Sigmoid colon (tissue), 7 donors: ENCODE data around the gene GATA5. TPM values are rescaled to one million over a fixed set of nuclear protein-coding genes. Genes with fewer than 3 reads are reported as not detected.
A peak's percentile ranks its signal among the peaks of the same experiment; 100 is the strongest.

Source experiments
- DNase-seq: peaks from one replicate; pipeline ENCODE4 v3.0.0-alpha.2; 2019
- H3K27ac ChIP-seq, 4 donors: fragments of 200-600 bp; sonication (generic); one replicate each; pipeline ENCODE4 v1.5.1; 2016 to 2019; ENCODE audit warnings: mild to moderate bottlenecking in 1 of 4
- H3K27me3 ChIP-seq, 3 donors: fragments of 200-600 bp; sonication (generic); one replicate each; pipeline ENCODE4 v1.5.1; 2019; ENCODE audit warnings: mild to moderate bottlenecking in 1 of 3
- H3K36me3 ChIP-seq, 4 donors: fragments of 200-600 bp; sonication (generic); one replicate each; pipeline ENCODE4 v1.5.1; 2016 to 2019
- H3K4me1 ChIP-seq, 4 donors: fragments of 200-600 bp; sonication (generic); one replicate each; pipeline ENCODE4 v1.5.1; 2017 to 2019
- H3K4me3 ChIP-seq, 4 donors: fragments of 200-600 bp; sonication (generic); one replicate each; pipeline ENCODE4 v1.5.1; 2017 to 2019; ENCODE audit warnings: mild to moderate bottlenecking in 2 of 4, moderate library complexity in 1 of 4
- H3K9me3 ChIP-seq, 4 donors: fragments of 200-600 bp in 3 of 4; sonication (generic) in 3 of 4; one replicate each; pipeline versions ENCODE4 v1.5.1 to v1.6.1; 2013 to 2019
- CTCF ChIP-seq, 4 experiments: fragments of 450-650 bp in 3 of 4; fragments of 200-600 bp in 1 of 4; IDR thresholded peaks; one replicate each; pipeline ENCODE4 v1.5.1; 2016 to 2019; ENCODE audit warnings: antibody characterized with exemption in 4 of 4, mild to moderate bottlenecking in 3 of 4, moderate library complexity in 2 of 4
- EP300 ChIP-seq, 4 donors: sonication (generic); formaldehyde crosslinking; IDR thresholded peaks; one replicate each; pipeline ENCODE4 v1.6.1; 2017; ENCODE audit warnings: antibody characterized with exemption in 4 of 4
- POLR2A ChIP-seq, 2 donors: fragments of 450-650 bp; IDR thresholded peaks; one replicate each; pipeline ENCODE4 v1.6.1; 2016; ENCODE audit warnings: antibody characterized with exemption in 2 of 2, mild to moderate bottlenecking in 2 of 2, moderate library complexity in 2 of 2
- POLR2AphosphoS5 ChIP-seq, 4 donors: sonication (generic); formaldehyde crosslinking; IDR thresholded peaks; one replicate each; pipeline ENCODE4 v1.6.1; 2017; ENCODE audit warnings: antibody characterized with exemption in 4 of 4
- WGBS, 2 donors: extraction: QIAGEN DNeasy Blood & Tissue Kit; methylation state at CpG; one replicate each; pipeline ENCODE4 v1.1.7; 2013; 5-methylcytosine and 5-hydroxymethylcytosine counted together
- intact Hi-C: fragments of 100-400 bp; cut with DNase I; formaldehyde crosslinking; loops from one replicate; pipeline ENCODE4 v1.15.1; 2023
- polyA plus RNA-seq, 3 donors: library from polyadenylated mRNA; stranded (reverse); fragments of 200-250 nt; gene quantifications; one replicate each; pipeline ENCODE4 v1.2.3, GENCODE V29; 2013
- total RNA-seq, 4 donors: library from RNA; depleted of rRNA; stranded (reverse); fragments of >200 nt; gene quantifications; one replicate each; pipeline ENCODE4 v1.1.0, GENCODE V29; 2016
- donor health status: healthy with polysubstance abuse.
- donor health status: Bipolar disorder and iron deficiency.
- donor health status: healthy.

GATA5 gene
- total and polyA plus RNA-seq, 7 donors = 0.03 to 0.36 TPM; not detected in 5

GRCh38 chr20:62499758-62500236, 24.0 kb upstream of the GATA5 start:
- no peaks in the 10 kb centered on the region for H3K36me3 ChIP-seq
- peaks cover 0 to 19% (median 8%) of the 10 kb centered on the region in 3 donors for H3K27me3 ChIP-seq
- peaks cover 0 to 29% (median 17%) of the 10 kb centered on the region in 4 donors for H3K4me1 ChIP-seq
- 56 to 67% methylated on average over 21 of the region's 21 CpGs for WGBS, 2 donors
- no peak overlapping the region for H3K27ac ChIP-seq
- no peak overlapping the region for H3K4me3 ChIP-seq
- DNase-seq = no peak
- intact Hi-C loops = loop anchor here (1.0 to 10.0 kb wide), 4 partner anchors 84 to 285 kb away; partner anchors contain the start of gene ADRM1
- no peaks in the 10 kb centered on the region for H3K9me3 ChIP-seq
- TF ChIP-seq EP300 (IDR thresholded peaks at IDR 0.05) (no peak), POLR2A (IDR thresholded peaks at IDR 0.05) (no peak), CTCF (IDR thresholded peaks at IDR 0.05) (no peak), POLR2AphosphoS5 (IDR thresholded peaks at IDR 0.05) (no peak)

- 73 to 94% methylated on average over 5 to 6 of the region's 6 CpGs for WGBS, 2 donors
- Histone ChIP-seq H3K9me3 (no peaks in the 10 kb centered on the region), H3K27ac (no peak overlapping the region), H3K36me3 (no peaks in the 10 kb centered on the region), H3K4me1 (peaks cover 0 to 36% (median 20%) of the 10 kb centered on the region in 4 donors), H3K4me3 (no peak overlapping the region), H3K27me3 (peaks cover 0 to 19% (median 8%) of the 10 kb centered on the region in 3 donors)
- TF ChIP-seq POLR2AphosphoS5 (IDR thresholded peaks at IDR 0.05) (no peak), CTCF (IDR thresholded peaks at IDR 0.05) (no peak), POLR2A (IDR thresholded peaks at IDR 0.05) (no peak), EP300 (IDR thresholded peaks at IDR 0.05) (no peak)
- DNase-seq = no peak
- intact Hi-C loops = loop anchor here (1.0 to 5.0 kb wide), 2 partner anchors 84 to 197 kb away; partner anchors contain the start of gene ADRM1
Observed at GRCh38 chr20:62498874-62499273, 23.1 kb upstream of the GATA5 start.

GRCh38 chr20:62496568-62497218, 20.9 kb upstream of the GATA5 start:
- DNase-seq = no peak
- 10 to 33% methylated on average over 32 of the region's 32 CpGs for WGBS, 2 donors
- intact Hi-C loops = loop anchor here (5.0 kb wide), 1 partner anchor 194 kb away; the partner anchor contains the start of gene ADRM1

GRCh38 chr20:62495749-62496567, 20.2 kb upstream of the GATA5 start:
- H3K27ac ChIP-seq = peak overlapping the region in 2 of 4 donors; percentile 2 to 66

More at GRCh38 chr20:62496568-62497218, 20.9 kb upstream of the GATA5 start:
- no peaks in the 10 kb centered on the region for H3K9me3 ChIP-seq
- H3K4me3 ChIP-seq = no peak overlapping the region
- no peaks in the 10 kb centered on the region for H3K36me3 ChIP-seq
- peaks cover 0 to 19% (median 8%) of the 10 kb centered on the region in 3 donors for H3K27me3 ChIP-seq
- H3K4me1 ChIP-seq = peaks cover 0 to 41% (median 20%) of the 10 kb centered on the region in 4 donors
- no peak overlapping the region for H3K27ac ChIP-seq
- TF ChIP-seq POLR2A (IDR thresholded peaks at IDR 0.05) (no peak), CTCF (IDR thresholded peaks at IDR 0.05) (peak in 3 of 4 experiments; percentile 21 to 72 (median 36))

More at GRCh38 chr20:62495749-62496567, 20.2 kb upstream of the GATA5 start:
- Histone ChIP-seq H3K4me3 (no peak overlapping the region), H3K27me3 (peaks cover 0 to 19% (median 8%) of the 10 kb centered on the region in 3 donors), H3K9me3 (no peaks in the 10 kb centered on the region), H3K36me3 (no peaks in the 10 kb centered on the region), H3K4me1 (peaks cover 0 to 41% (median 20%) of the 10 kb centered on the region in 4 donors)
- intact Hi-C loops = loop anchor here (2.0 to 5.0 kb wide), 2 partner anchors 85 to 194 kb away; partner anchors contain the start of gene ADRM1
- TF ChIP-seq POLR2A (IDR thresholded peaks at IDR 0.05) = no peak
- TF ChIP-seq EP300 (IDR thresholded peaks at IDR 0.05) = no peak
- no peak for TF ChIP-seq POLR2AphosphoS5 (IDR thresholded peaks at IDR 0.05)
- TF ChIP-seq CTCF (IDR thresholded peaks at IDR 0.05) = no peak
- no peak for DNase-seq
- WGBS, 2 donors = 37 to 52% methylated on average over 34 of the region's 34 CpGs
